ENCODE results near the gene GALNT7. TPM values are rescaled to one million over a fixed set of nuclear protein-coding genes. Genes with fewer than 3 reads are reported as not detected.

The GALNT7 gene
- total and polyA plus RNA-seq, 2 of the 13 experiments (the other 11 are each of a cell fraction or from before 2014, with no cell fraction given): 0.08 to 0.13 TPM

DNA sequence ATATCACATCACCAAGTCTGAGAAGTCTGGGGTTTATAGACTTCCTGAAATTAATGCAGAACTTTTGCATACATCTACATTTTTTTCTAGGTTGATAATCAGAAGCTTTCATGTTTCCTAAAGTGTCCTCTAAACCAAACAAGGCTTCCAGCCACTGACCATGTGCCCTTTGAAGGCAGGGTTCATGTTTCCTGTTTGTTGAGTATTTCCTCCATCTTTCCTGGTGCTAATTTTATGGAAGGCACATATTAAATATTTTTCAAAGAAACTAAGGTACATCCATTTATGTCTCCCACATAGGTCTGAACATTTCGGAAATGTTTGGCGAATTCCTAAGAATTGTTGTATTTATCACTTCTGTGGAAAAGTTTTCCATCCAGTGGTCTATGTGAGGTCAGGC, 5.6 kb downstream of the GALNT7 start (continued):
- TF ChIP-seq SETDB1 (CRISPR knock-in tag; IDR thresholded peaks at IDR 0.05; ENCODE audit: borderline replicate concordance): no peak
- TF ChIP-seq, protein P1, sequence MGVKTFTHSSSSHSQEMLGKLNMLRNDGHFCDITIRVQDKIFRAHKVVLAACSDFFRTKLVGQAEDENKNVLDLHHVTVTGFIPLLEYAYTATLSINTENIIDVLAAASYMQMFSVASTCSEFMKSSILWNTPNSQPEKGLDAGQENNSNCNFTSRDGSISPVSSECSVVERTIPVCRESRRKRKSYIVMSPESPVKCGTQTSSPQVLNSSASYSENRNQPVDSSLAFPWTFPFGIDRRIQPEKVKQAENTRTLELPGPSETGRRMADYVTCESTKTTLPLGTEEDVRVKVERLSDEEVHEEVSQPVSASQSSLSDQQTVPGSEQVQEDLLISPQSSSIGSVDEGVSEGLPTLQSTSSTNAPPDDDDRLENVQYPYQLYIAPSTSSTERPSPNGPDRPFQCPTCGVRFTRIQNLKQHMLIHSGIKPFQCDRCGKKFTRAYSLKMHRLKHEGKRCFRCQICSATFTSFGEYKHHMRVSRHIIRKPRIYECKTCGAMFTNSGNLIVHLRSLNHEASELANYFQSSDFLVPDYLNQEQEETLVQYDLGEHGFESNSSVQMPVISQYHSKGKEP (CRISPR knock-in tag; IDR thresholded peaks at IDR 0.05): no peak

GRCh38 chr4:173174594-173175012, 6.0 kb downstream of the GALNT7 start:
- H3K4me1 ChIP-seq (ENCODE audit: insufficient read depth, low read length): 0 out of 2 replicates have a peak, but pooled peaks cover 6% of the 10 kb centered on the region
- no TSS peak for BruUV-seq (replicated peaks)
- H2AFZ ChIP-seq (ENCODE audit: low read length): no peak overlapping the region
- no peak for DNase-seq (ENCODE audit: low spot score)
- intact Hi-C loops (cut with micrococcal nuclease; ENCODE audit: unreplicated experiment): no loop called here
- H3K36me3 ChIP-seq (replicated peaks in 1 of 2; ENCODE audit: control insufficient read depth in 1 of 2, insufficient read depth in 2 of 2, low read length in 2 of 2): no peaks in the 10 kb centered on the region
- ChIA-PET POLR2A (no interaction called here), CTCF (ENCODE audit: low intra/inter-chr PET ratio, low total read pairs) (no interaction called here)
- under 1% methylated on average over 3 of the region's 3 CpGs for WGBS (ENCODE audit: low lambda C conversion rate)
- H3K4me3 ChIP-seq (replicated peaks in 1 of 3; ENCODE audit: insufficient read depth in 1 of 3, low read depth in 2 of 3, low read length in 3 of 3): no peak overlapping the region
- H3K9me3 ChIP-seq (ENCODE audit: low read length): no peaks in the 10 kb centered on the region
- no peak for FAIRE-seq
- H3K9ac ChIP-seq (ENCODE audit: insufficient read depth, low read depth, low read length): no peak overlapping the region
- no peak for ATAC-seq
- peaks cover 0 to 28% of the 10 kb centered on the region in 2 experiments; a peak in 4 of 5 replicates for H3K27me3 ChIP-seq (ENCODE audit: control insufficient read depth in 1 of 2, insufficient read depth in 2 of 2, low read length in 2 of 2)
- H3K79me2 ChIP-seq (ENCODE audit: insufficient read depth, low read length): no peaks in the 10 kb centered on the region
- no peaks in the 10 kb centered on the region for H4K20me1 ChIP-seq (ENCODE audit: insufficient read depth, low read length)
- H3K27ac ChIP-seq (ENCODE audit: extremely low read length, insufficient read depth, low read length): no peak overlapping the region
- H3K4me2 ChIP-seq (ENCODE audit: low read depth, low read length): no peak overlapping the region
- in situ Hi-C loops (cut with HindIII; ENCODE audit: extremely low pct_ligation_motif_present, low pct_unique_long_range_greater_than_20kb): no loop called here
- TF ChIP-seq ZNF20 (CRISPR knock-in tag; IDR thresholded peaks at IDR 0.05): no peak
- TF ChIP-seq NFKBIZ (CRISPR knock-in tag; IDR thresholded peaks at IDR 0.05): no peak
- no peak for TF ChIP-seq DZIP1 (CRISPR knock-in tag; IDR thresholded peaks at IDR 0.05)
- TF ChIP-seq CBX2 (IDR thresholded peaks at IDR 0.05; ENCODE audit: low read depth, low read length): no peak
- no peak for TF ChIP-seq CBX2 (CRISPR knock-in tag; IDR thresholded peaks at IDR 0.05; ENCODE audit: low read depth)
- no peak for TF ChIP-seq NFAT5 (CRISPR knock-in tag; IDR thresholded peaks at IDR 0.05)
- no peak for TF ChIP-seq ZFP1 (CRISPR knock-in tag; IDR thresholded peaks at IDR 0.05)
- TF ChIP-seq ZNF326 (CRISPR knock-in tag; IDR thresholded peaks at IDR 0.05; ENCODE audit: borderline replicate concordance): no peak
- no peak for TF ChIP-seq RAD21 (CRISPR knock-in tag; IDR thresholded peaks at IDR 0.05)
- no peak for TF ChIP-seq ZFP91 (CRISPR knock-in tag; IDR thresholded peaks at IDR 0.05; ENCODE audit: borderline replicate concordance)

Data from HepG2 (cell line).